ENCODE results near the gene GFOD1.

GFOD1 gene

GRCh38 chr6:13500915-13501314 lies 13.5 kb upstream of the GFOD1 start:
- WGBS (ENCODE audit: extremely low coverage, insufficient coverage, low lambda C conversion rate): no CpG with 5 or more reads among the region's 3 CpGs
- no peak overlapping the region for H3K27ac ChIP-seq (ENCODE audit: low read depth, low read length)
- no peak overlapping the region for H2AK5ac ChIP-seq (ENCODE audit: low read length)
- H4K5ac ChIP-seq (ENCODE audit: low read length): no peak overlapping the region
- H3K56ac ChIP-seq (ENCODE audit: low read length): no peak overlapping the region
- H3K23ac ChIP-seq (ENCODE audit: low read length): no peak overlapping the region
- H3K4ac ChIP-seq (ENCODE audit: low read depth, low read length): no peak overlapping the region
- no peak overlapping the region for H2BK5ac ChIP-seq (ENCODE audit: low read length)
- H3K79me1 ChIP-seq (ENCODE audit: low read length): no peaks in the 10 kb centered on the region
- DNase-seq: no peak
- no peak overlapping the region for H2BK15ac ChIP-seq (replicated peaks; ENCODE audit: low read depth)
- H3K9ac ChIP-seq (ENCODE audit: low read length): no peak overlapping the region
- no peak overlapping the region for H3K4me3 ChIP-seq (ENCODE audit: low read length)
- no peak overlapping the region for H3K18ac ChIP-seq (ENCODE audit: low read length)
- no peaks in the 10 kb centered on the region for H3K4me1 ChIP-seq (ENCODE audit: control insufficient read depth, low read depth, low read length)
- no peaks in the 10 kb centered on the region for H3K27me3 ChIP-seq (ENCODE audit: insufficient read depth, low read length, poor library complexity)
- no peak overlapping the region for H3K4me2 ChIP-seq (ENCODE audit: low read length)
- no peak overlapping the region for H4K8ac ChIP-seq (ENCODE audit: low read depth, low read length)
- no peaks in the 10 kb centered on the region for H3K79me2 ChIP-seq (ENCODE audit: control insufficient read depth, insufficient read depth, low read length)
- H2BK120ac ChIP-seq (ENCODE audit: low read depth, low read length): no peak overlapping the region
- no peaks in the 10 kb centered on the region for H3K36me3 ChIP-seq (ENCODE audit: control insufficient read depth, insufficient read depth, low read length)

GRCh38 chr6:13500264-13500663 lies 12.9 kb upstream of the GFOD1 start:
- Histone ChIP-seq H3K4me2 (ENCODE audit: low read length) (no peak overlapping the region), H2BK120ac (ENCODE audit: low read depth, low read length) (no peak overlapping the region), H2AK5ac (ENCODE audit: low read length) (no peak overlapping the region), H2BK15ac (replicated peaks; ENCODE audit: low read depth) (no peak overlapping the region), H3K23ac (ENCODE audit: low read length) (no peak overlapping the region), H3K4me1 (ENCODE audit: control insufficient read depth, low read depth, low read length) (no peaks in the 10 kb centered on the region), H3K56ac (ENCODE audit: low read length) (no peak overlapping the region), H3K79me1 (ENCODE audit: low read length) (no peaks in the 10 kb centered on the region), H3K9ac (ENCODE audit: low read length) (no peak overlapping the region), H3K27ac (ENCODE audit: low read depth, low read length) (no peak overlapping the region), H2BK5ac (ENCODE audit: low read length) (no peak overlapping the region), H3K79me2 (ENCODE audit: control insufficient read depth, insufficient read depth, low read length) (no peaks in the 10 kb centered on the region), H4K5ac (ENCODE audit: low read length) (no peak overlapping the region), H3K36me3 (ENCODE audit: control insufficient read depth, insufficient read depth, low read length) (no peaks in the 10 kb centered on the region), H3K18ac (ENCODE audit: low read length) (no peak overlapping the region), H3K4ac (ENCODE audit: low read depth, low read length) (no peak overlapping the region), H3K4me3 (ENCODE audit: low read length) (no peak overlapping the region), H3K27me3 (ENCODE audit: insufficient read depth, low read length, poor library complexity) (no peaks in the 10 kb centered on the region), H4K8ac (ENCODE audit: low read depth, low read length) (no peak overlapping the region)
- no CpG with 5 or more reads among the region's 1 CpG for WGBS (ENCODE audit: extremely low coverage, insufficient coverage, low lambda C conversion rate)
- no peak for DNase-seq

- H3K27me3 ChIP-seq (ENCODE audit: insufficient read depth, low read length, poor library complexity): no peaks in the 10 kb centered on the region
- H3K4me3 ChIP-seq (ENCODE audit: low read length): no peak overlapping the region
- H3K4me2 ChIP-seq (ENCODE audit: low read length): no peak overlapping the region
- H3K56ac ChIP-seq (ENCODE audit: low read length): no peak overlapping the region
- DNase-seq: peak; percentile 65
- H3K4me1 ChIP-seq (ENCODE audit: control insufficient read depth, low read depth, low read length): no peaks in the 10 kb centered on the region
- H3K79me2 ChIP-seq (ENCODE audit: control insufficient read depth, insufficient read depth, low read length): no peaks in the 10 kb centered on the region
- no peak overlapping the region for H4K8ac ChIP-seq (ENCODE audit: low read depth, low read length)
- no peak overlapping the region for H3K23ac ChIP-seq (ENCODE audit: low read length)
- no peak overlapping the region for H2AK5ac ChIP-seq (ENCODE audit: low read length)
- H3K9ac ChIP-seq (ENCODE audit: low read length): no peak overlapping the region
- no peak overlapping the region for H3K4ac ChIP-seq (ENCODE audit: low read depth, low read length)
- H3K79me1 ChIP-seq (ENCODE audit: low read length): no peaks in the 10 kb centered on the region
- H2BK15ac ChIP-seq (replicated peaks; ENCODE audit: low read depth): no peak overlapping the region
- H3K18ac ChIP-seq (ENCODE audit: low read length): no peak overlapping the region
- no peak overlapping the region for H2BK120ac ChIP-seq (ENCODE audit: low read depth, low read length)
- H2BK5ac ChIP-seq (ENCODE audit: low read length): no peak overlapping the region
- no CpG with 5 or more reads among the region's 1 CpG for WGBS (ENCODE audit: extremely low coverage, insufficient coverage, low lambda C conversion rate)
- no peaks in the 10 kb centered on the region for H3K36me3 ChIP-seq (ENCODE audit: control insufficient read depth, insufficient read depth, low read length)
- no peak overlapping the region for H3K27ac ChIP-seq (ENCODE audit: low read depth, low read length)
- H4K5ac ChIP-seq (ENCODE audit: low read length): no peak overlapping the region
Observed at GRCh38 chr6:13496513-13497190, 9.3 kb upstream of the GFOD1 start.

- Histone ChIP-seq H3K27me3 (ENCODE audit: insufficient read depth, low read length, poor library complexity) (no peaks in the 10 kb centered on the region), H3K27ac (ENCODE audit: low read depth, low read length) (no peak overlapping the region)
Observed at GRCh38 chr6:13495818-13496217, 8.4 kb upstream of the GFOD1 start.

GRCh38 chr6:13495112-13495776 lies 7.8 kb upstream of the GFOD1 start:
- no peak overlapping the region for H2BK120ac ChIP-seq (ENCODE audit: low read depth, low read length)
- H3K23ac ChIP-seq (ENCODE audit: low read length): no peak overlapping the region
- H3K27ac ChIP-seq (ENCODE audit: low read depth, low read length): no peak overlapping the region
- H4K8ac ChIP-seq (ENCODE audit: low read depth, low read length): no peak overlapping the region
- H3K79me2 ChIP-seq (ENCODE audit: control insufficient read depth, insufficient read depth, low read length): no peaks in the 10 kb centered on the region
- no peak overlapping the region for H3K4ac ChIP-seq (ENCODE audit: low read depth, low read length)
- H3K36me3 ChIP-seq (ENCODE audit: control insufficient read depth, insufficient read depth, low read length): no peaks in the 10 kb centered on the region
- H3K4me1 ChIP-seq (ENCODE audit: control insufficient read depth, low read depth, low read length): no peaks in the 10 kb centered on the region
- no peak for DNase-seq
- H3K9ac ChIP-seq (ENCODE audit: low read length): no peak overlapping the region
- no peak overlapping the region for H3K56ac ChIP-seq (ENCODE audit: low read length)
- no peak overlapping the region for H2AK5ac ChIP-seq (ENCODE audit: low read length)
- H4K5ac ChIP-seq (ENCODE audit: low read length): no peak overlapping the region
- no peak overlapping the region for H3K18ac ChIP-seq (ENCODE audit: low read length)
- WGBS (ENCODE audit: extremely low coverage, insufficient coverage, low lambda C conversion rate): no CpG with 5 or more reads among the region's 5 CpGs
- no peak overlapping the region for H2BK5ac ChIP-seq (ENCODE audit: low read length)
- no peak overlapping the region for H2BK15ac ChIP-seq (replicated peaks; ENCODE audit: low read depth)
- H3K79me1 ChIP-seq (ENCODE audit: low read length): no peaks in the 10 kb centered on the region
- H3K27me3 ChIP-seq (ENCODE audit: insufficient read depth, low read length, poor library complexity): no peaks in the 10 kb centered on the region
- H3K4me2 ChIP-seq (ENCODE audit: low read length): no peak overlapping the region
- no peak overlapping the region for H3K4me3 ChIP-seq (ENCODE audit: low read length)

More at GRCh38 chr6:13495818-13496217, 8.4 kb upstream of the GFOD1 start:
- Histone ChIP-seq H3K23ac (ENCODE audit: low read length) (no peak overlapping the region), H3K9ac (ENCODE audit: low read length) (no peak overlapping the region), H3K79me1 (ENCODE audit: low read length) (no peaks in the 10 kb centered on the region), H3K56ac (ENCODE audit: low read length) (no peak overlapping the region), H3K79me2 (ENCODE audit: control insufficient read depth, insufficient read depth, low read length) (no peaks in the 10 kb centered on the region), H3K4ac (ENCODE audit: low read depth, low read length) (no peak overlapping the region), H2BK5ac (ENCODE audit: low read length) (no peak overlapping the region), H4K8ac (ENCODE audit: low read depth, low read length) (no peak overlapping the region), H2AK5ac (ENCODE audit: low read length) (no peak overlapping the region), H4K5ac (ENCODE audit: low read length) (no peak overlapping the region), H2BK15ac (replicated peaks; ENCODE audit: low read depth) (no peak overlapping the region), H3K36me3 (ENCODE audit: control insufficient read depth, insufficient read depth, low read length) (no peaks in the 10 kb centered on the region), H3K4me1 (ENCODE audit: control insufficient read depth, low read depth, low read length) (no peaks in the 10 kb centered on the region), H3K18ac (ENCODE audit: low read length) (no peak overlapping the region), H2BK120ac (ENCODE audit: low read depth, low read length) (no peak overlapping the region), H3K4me2 (ENCODE audit: low read length) (no peak overlapping the region), H3K4me3 (ENCODE audit: low read length) (no peak overlapping the region)
- no peak for DNase-seq
- no CpG with 5 or more reads among the region's 3 CpGs for WGBS (ENCODE audit: extremely low coverage, insufficient coverage, low lambda C conversion rate)

All from mesendoderm (in vitro differentiated cells).